ENCODE measurements around the gene CREB5.

DNA sequence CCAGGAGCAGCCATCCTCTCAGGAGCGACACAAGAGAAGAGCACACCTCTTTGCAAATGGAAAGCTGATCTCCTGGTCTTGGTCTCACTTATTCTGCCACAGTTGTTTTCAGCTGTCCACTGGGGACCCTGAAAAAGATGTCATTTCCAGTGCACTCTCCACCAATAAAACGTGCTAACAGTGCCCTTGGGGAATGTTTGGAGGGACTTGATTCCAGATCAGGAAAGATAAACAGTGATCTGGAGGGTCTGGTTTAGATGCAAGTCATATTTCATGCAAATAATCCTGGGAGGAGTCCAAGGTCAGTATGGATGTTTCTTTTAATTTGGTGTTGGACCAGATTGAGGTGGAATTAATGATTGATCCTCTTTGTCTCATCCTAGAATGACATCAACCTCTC is 185.0 kb downstream of the CREB5 start:
- no peak for TF ChIP-seq CTCF (conservative IDR thresholded peaks at IDR 0.05)
- no peak for TF ChIP-seq EZH2 (IDR thresholded peaks at IDR 0.05; ENCODE audit: low read depth)
